Measurements from ENCODE around the gene LDHD.

Gene LDHD

GRCh38 chr16:75079346-75079926, 37.1 kb downstream of the LDHD start:
- no peak for DNase-seq (ENCODE audit: low spot score)

GRCh38 chr16:75078886-75079285, 37.7 kb downstream of the LDHD start:
- DNase-seq (ENCODE audit: low spot score) = no peak

- no peak for DNase-seq (ENCODE audit: low spot score)
These were observed 40.8 kb downstream of the LDHD start for GRCh38 chr16:75075688-75076268.

- DNase-seq (ENCODE audit: low spot score) = no peak
These were observed 41.5 kb downstream of the LDHD start for GRCh38 chr16:75074920-75075687.

- no peak for DNase-seq (ENCODE audit: low spot score)
These were observed 42.2 kb downstream of the LDHD start for GRCh38 chr16:75074304-75074793.

- DNase-seq (ENCODE audit: low spot score) = no peak
These were observed 42.9 kb downstream of the LDHD start for GRCh38 chr16:75073545-75074303.

DNA sequence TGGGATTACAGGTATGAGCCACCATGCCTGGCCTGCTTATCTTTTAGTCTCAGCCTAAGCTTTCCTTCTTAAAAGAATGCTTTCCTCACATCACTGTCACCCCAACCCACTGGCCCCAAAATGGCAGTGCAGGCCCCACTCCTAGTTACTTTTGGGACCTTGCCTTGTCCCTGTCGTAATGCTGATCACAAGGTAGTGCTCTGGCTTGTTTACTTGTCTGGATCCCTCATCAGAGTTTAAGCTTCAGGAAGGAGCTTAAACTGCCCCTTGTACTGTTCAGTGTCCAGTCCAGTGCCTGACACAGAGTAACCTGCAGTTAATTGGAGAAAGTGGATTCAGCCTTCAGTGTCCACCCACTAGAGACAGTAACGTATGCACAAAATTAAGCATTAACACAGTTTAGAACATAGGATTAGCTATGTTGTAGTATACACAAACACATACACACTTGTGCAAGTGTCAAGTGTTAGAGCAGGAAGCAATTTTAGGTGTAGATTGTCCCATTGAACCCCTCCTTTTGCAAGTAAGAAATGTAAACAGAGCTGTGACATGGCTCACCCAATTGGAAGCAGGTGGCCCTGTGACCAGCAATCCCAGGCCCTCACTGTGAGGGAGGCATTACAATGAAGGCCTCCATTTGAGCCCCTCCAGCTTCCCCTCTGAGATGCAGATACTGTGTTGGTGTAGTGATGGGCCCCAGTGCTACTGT, 44.2 kb downstream of the LDHD start:
- no peak for DNase-seq (ENCODE audit: low spot score)

DNA sequence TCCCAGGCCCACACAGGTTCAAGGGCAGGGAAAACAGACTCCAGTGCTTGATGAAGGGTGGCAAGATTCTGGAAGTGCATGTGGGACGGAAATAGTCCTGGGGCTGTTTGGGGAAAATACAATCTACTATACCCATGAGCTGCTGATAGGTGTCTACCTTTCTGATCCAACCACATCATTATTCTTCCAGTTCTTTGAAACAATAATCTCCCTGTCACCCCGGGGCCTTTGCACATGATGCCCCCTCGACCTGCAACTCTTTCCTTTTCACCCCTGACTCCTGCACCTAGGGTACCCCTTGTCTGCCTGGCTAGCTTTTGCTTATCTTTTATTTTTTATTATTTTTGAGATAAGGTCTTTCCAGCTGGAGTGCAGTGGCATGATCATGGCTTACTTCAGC, 45.0 kb downstream of the LDHD start:
- no peak for DNase-seq (ENCODE audit: low spot score)

DNA sequence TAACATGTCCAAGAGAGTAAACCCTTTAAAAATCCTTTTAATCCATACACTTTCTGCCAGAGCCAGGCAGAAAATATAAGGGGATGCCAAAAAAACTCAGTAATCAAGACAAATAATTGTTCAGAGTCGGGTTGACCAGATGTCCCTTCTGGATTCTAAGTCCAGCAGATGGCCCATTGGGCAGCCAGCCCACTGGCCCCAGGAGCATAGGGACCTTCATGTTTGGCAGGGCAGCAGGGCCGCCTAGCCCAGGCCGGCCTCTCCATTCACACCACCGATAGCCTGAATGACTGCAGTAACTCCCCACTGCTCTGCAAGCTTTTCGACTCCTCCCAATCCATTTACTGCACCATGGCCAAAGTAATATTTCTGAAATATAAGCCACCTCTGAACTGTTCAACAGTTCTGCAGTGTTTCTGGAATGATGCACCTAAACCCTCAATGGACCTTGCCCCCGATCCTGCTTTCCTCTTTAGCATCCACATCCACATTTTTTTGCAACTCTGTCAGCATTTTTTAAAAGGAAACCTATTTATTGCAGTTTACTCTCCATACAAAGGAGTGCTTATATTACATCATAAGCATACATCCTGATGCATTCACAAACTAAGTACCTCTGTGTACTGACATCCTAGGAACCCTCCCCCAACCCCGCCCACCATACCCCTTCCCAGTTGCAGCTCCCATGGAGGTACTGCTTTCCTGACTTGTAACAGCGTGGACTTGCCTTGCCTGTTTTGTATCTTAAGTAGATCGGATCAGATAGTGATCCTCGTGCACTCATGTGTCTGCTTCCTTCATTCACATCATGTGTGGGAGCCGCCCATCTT, 46.4 kb downstream of the LDHD start:
- no peak for DNase-seq (ENCODE audit: low spot score)

DNA sequence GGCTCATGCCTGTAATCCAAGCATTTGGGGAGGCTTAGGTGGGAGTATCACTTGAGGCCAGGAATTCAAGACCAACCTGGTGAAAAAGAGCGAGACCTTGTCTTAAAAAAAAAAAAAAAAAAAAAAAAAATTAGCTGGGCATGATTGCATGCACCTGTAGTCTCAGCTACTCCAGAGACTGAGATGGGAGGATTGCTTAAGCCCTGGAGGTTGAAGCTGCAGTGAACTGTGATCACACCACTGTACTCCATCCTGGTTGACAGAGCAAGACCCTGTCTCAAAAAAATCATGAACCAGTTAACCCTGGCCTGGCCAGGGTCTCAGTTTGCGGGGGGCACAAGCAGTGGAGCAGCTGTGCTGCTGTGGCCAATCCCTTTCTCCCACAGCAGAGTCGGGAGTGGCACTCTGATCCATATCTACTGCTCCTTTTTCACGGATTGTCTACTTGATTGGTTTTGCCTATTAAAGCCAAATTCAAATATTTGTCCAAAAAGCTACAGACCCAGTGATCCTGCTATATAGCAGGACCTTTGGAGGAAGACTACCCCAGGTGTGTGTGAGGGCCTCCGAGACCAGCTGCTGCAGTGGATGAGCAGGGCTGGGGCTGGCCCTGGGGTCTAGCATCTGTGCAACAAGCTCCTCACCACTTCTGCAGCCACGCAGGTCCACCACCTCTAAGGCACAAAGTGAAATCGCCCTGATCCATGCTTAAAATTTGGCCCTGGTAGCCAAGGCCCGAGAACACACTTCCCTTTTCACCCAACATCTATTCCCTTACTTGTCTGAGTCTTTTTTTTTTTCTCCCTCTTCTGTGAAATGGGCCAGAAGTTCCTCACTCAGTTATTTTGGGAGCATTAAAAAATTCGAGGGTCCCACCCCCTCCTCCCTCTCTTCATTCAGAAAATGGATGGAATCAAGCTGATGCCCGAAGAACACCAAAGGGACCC, 48.2 kb downstream of the LDHD start:
- no peak for DNase-seq (ENCODE audit: low spot score)

- no peak for DNase-seq (ENCODE audit: low spot score)
These were observed 49.6 kb downstream of the LDHD start for GRCh38 chr16:75066861-75067447.

- no peak for DNase-seq (ENCODE audit: low spot score)
These were observed 50.9 kb downstream of the LDHD start for GRCh38 chr16:75065521-75066149.

- no peak for DNase-seq (ENCODE audit: low spot score)
These were observed 51.5 kb downstream of the LDHD start for GRCh38 chr16:75065149-75065505.

- DNase-seq (ENCODE audit: low spot score) = no peak
These were observed 52.0 kb downstream of the LDHD start for GRCh38 chr16:75064403-75065148.

DNA sequence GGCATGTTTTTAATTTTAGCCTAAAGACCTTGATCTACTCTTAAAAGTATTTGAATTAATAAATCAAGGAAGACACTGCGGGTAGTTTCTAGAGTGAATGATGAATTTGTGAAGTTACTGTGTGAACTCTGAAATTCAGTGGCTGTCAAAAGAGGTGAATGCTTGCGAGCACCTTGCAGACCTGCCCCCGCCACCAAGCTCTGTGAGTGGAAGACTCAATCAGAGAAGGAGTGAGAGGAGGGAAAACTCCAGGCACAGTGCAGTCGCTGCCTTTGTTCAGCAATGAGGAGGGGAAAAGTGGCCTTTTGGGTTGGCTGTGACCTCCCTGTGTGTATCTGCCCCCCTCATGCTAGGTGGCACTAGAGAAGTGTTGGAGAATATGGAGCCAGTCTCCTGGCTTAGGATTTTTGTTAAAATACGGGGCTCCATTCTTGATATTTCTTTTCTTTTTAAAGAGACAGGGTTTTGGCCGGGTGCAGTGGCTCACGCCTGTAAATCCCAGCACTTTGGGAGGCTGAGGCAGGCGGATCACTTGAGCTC, 53.0 kb downstream of the LDHD start:
- DNase-seq (ENCODE audit: low spot score) = no peak

GRCh38 chr16:75062976-75063346, 53.6 kb downstream of the LDHD start:
- DNase-seq (ENCODE audit: low spot score) = no peak

DNA sequence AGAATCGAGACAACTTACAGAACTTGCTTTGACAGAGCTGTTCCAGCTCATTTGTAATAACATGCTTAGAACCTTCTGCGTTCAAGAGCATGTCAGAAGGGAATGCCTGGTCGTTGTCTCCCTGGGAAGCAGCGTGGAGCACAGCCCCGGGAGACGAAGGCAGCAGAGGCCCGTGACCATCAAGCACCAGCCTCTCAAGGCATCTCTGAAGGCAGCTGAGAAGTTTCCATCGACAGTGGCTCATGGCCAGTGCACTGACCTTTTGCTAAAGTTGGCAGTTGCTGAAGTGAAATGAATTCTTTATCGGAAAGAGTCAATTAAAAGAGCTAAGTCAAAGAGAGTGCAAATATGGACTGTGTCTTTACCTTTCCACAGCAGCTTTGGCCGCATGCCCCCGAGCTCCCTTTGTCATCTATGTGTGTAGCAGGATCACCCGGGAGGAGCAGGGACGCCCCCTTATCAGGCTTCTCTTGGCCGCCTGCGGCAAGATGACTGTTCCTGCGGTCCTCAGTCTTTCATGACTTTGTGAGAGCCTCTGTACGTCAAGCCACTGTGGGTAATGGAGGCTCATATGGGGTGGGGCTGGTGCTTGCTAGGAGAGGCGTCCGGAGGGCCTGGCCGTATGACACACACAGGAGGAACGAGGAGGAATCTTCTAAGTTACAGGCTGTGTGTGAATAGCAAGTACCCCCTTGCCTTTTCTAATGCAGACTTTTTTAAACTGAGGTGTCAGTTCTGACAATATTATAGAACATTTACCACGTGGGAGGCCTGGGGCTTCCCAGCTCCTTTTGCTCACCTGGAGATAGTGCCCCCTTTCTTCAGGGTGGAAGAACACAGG, 54.2 kb downstream of the LDHD start:
- DNase-seq (ENCODE audit: low spot score) = no peak
